ENCODE measurements around the gene GON4L. TPM values are rescaled to one million over a fixed set of nuclear protein-coding genes. Genes with fewer than 3 reads are reported as not detected.
A peak's percentile ranks its signal among the peaks of the same experiment; 100 is the strongest.
"Not testable (repeated sequence)": the region's sequence is repeated elsewhere in the genome, so short reads cannot be mapped to it uniquely, and the experiment has no call there.

The GON4L gene
- total RNA-seq, 1 donor: 39.4 TPM

DNA sequence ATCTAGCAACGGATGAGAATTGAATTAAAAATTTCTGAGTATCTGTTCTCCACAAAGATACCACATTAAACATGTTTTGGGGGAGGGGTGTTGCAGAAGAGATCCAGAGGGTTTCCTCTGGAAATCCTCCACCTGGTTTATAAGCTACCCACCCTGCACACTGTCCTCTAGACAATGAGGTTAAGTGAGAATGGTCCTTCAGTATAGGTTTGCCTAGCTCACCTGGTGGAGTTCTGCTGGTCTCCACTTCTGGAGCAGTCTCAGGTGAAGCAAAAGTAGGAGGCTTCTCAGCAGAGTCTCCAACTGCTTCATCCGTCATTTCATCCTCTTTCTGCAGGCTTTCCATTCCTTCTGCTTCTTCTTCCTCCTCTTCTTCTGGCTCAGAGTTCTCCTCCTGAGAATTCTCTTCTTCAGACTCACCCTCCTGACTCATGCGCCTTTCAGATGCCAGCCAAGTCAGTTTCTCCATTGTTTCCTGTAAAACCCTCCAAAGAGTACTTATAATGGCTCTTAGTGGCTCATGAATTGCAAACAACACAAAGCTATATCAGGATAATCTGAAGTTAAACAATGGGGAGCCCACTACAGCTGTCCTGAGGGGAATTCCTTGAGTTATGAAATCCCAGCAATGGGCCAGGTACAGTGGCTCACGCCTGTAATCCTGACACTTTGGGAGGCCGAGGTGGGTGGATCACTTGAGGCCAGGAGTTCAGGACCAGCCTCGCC is 93.8 kb downstream of the GON4L start:
- peak; percentile 21 for DNase-seq (ENCODE audit: insufficient read length, low spot score, missing footprints)
- H3K4me1 ChIP-seq (ENCODE audit: insufficient read depth, low read length): peaks cover 14% of the 10 kb centered on the region
- peak overlapping the region; percentile 73 for H3K4me2 ChIP-seq (ENCODE audit: insufficient read depth, low read length)
- not testable (repeated sequence) for H4K20me1 ChIP-seq (ENCODE audit: insufficient read depth, low read length); H3K79me2 ChIP-seq (ENCODE audit: insufficient read depth, low read length); H3K9me3 ChIP-seq (ENCODE audit: low read depth, low read length); H2AFZ ChIP-seq (ENCODE audit: low read length); H3K27me3 ChIP-seq (ENCODE audit: insufficient read depth, low read length)
- peaks cover 49% of the 10 kb centered on the region for H3K36me3 ChIP-seq (ENCODE audit: insufficient read depth, low read length)
- H3K4me3 ChIP-seq (ENCODE audit: insufficient read depth, low read length): peak overlapping the region; percentile 35
- H3K27ac ChIP-seq (ENCODE audit: low read depth, low read length): peak overlapping the region; percentile 57

GRCh38 chr1:155761736-155762405 is 95.1 kb downstream of the GON4L start:
- Histone ChIP-seq H3K36me3 (ENCODE audit: insufficient read depth, low read length) (peaks cover 52% of the 10 kb centered on the region), H3K79me2 (ENCODE audit: insufficient read depth, low read length) (no peaks in the 10 kb centered on the region), H3K4me2 (ENCODE audit: insufficient read depth, low read length) (no peak overlapping the region), H2AFZ (ENCODE audit: low read length) (no peak overlapping the region), H4K20me1 (ENCODE audit: insufficient read depth, low read length) (no peaks in the 10 kb centered on the region), H3K4me1 (ENCODE audit: insufficient read depth, low read length) (peaks cover 14% of the 10 kb centered on the region), H3K27ac (ENCODE audit: low read depth, low read length) (no peak overlapping the region), H3K4me3 (ENCODE audit: insufficient read depth, low read length) (no peak overlapping the region), H3K27me3 (ENCODE audit: insufficient read depth, low read length) (no peaks in the 10 kb centered on the region), H3K9me3 (ENCODE audit: low read depth, low read length) (no peaks in the 10 kb centered on the region)
- peak; percentile 4 for DNase-seq (ENCODE audit: insufficient read length, low spot score, missing footprints)
- TF ChIP-seq CTCF (IDR thresholded peaks at IDR 0.05; ENCODE audit: extremely low read depth, low read depth, low read length): no peak

DNA sequence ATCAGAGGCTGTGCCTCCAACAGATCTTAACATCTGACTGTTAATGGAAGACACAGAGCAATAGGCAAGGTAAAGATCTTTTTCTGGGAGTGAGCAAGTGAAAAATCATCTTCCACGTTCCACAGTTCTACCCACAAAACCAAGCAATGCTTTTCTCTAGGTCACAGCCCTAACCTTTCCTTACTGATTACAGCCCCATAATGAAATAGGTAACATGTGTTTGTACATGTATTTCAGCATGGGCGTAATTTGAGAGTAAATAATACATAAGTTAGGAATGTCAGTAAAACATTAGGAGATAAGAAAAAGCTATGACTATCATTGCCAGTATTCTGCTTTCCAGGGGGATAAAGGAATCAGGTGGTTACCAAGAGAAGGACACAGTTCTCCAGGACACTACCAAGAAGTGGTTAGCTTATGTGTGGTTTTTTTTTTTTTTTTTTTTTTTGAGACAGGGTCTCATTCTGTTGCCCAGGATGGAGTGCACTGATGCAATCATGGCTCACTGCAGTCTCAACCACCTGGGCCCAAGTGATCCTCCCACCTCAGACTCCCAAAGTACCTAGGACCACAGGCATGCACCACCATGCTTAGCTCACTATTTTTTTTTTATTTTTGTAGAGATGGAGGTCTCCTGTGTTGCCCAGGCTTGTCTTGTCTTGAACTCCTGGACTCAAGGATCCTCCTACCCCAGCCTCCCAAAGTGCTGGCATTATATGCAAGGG is 96.1 kb downstream of the GON4L start:
- no peak overlapping the region for H3K4me2 ChIP-seq (ENCODE audit: insufficient read depth, low read length)
- no peaks in the 10 kb centered on the region for H4K20me1 ChIP-seq (ENCODE audit: insufficient read depth, low read length)
- peaks cover 58% of the 10 kb centered on the region for H3K36me3 ChIP-seq (ENCODE audit: insufficient read depth, low read length)
- H3K27ac ChIP-seq (ENCODE audit: low read depth, low read length): no peak overlapping the region
- H3K4me3 ChIP-seq (ENCODE audit: insufficient read depth, low read length): no peak overlapping the region
- no peaks in the 10 kb centered on the region for H3K27me3 ChIP-seq (ENCODE audit: insufficient read depth, low read length)
- no peaks in the 10 kb centered on the region for H3K9me3 ChIP-seq (ENCODE audit: low read depth, low read length)
- no peak for TF ChIP-seq CTCF (IDR thresholded peaks at IDR 0.05; ENCODE audit: extremely low read depth, low read depth, low read length)
- no peak overlapping the region for H2AFZ ChIP-seq (ENCODE audit: low read length)
- no peaks in the 10 kb centered on the region for H3K79me2 ChIP-seq (ENCODE audit: insufficient read depth, low read length)
- DNase-seq (ENCODE audit: insufficient read length, low spot score, missing footprints): no peak
- peaks cover 14% of the 10 kb centered on the region for H3K4me1 ChIP-seq (ENCODE audit: insufficient read depth, low read length)

GRCh38 chr1:155759966-155760630 is 96.9 kb downstream of the GON4L start:
- Histone ChIP-seq H3K27me3 (ENCODE audit: insufficient read depth, low read length) (no peaks in the 10 kb centered on the region), H3K9me3 (ENCODE audit: low read depth, low read length) (no peaks in the 10 kb centered on the region), H3K4me1 (ENCODE audit: insufficient read depth, low read length) (peaks cover 14% of the 10 kb centered on the region), H3K79me2 (ENCODE audit: insufficient read depth, low read length) (no peaks in the 10 kb centered on the region), H2AFZ (ENCODE audit: low read length) (no peak overlapping the region), H3K36me3 (ENCODE audit: insufficient read depth, low read length) (peaks cover 58% of the 10 kb centered on the region), H3K4me2 (ENCODE audit: insufficient read depth, low read length) (no peak overlapping the region), H3K27ac (ENCODE audit: low read depth, low read length) (no peak overlapping the region), H4K20me1 (ENCODE audit: insufficient read depth, low read length) (no peaks in the 10 kb centered on the region), H3K4me3 (ENCODE audit: insufficient read depth, low read length) (no peak overlapping the region)
- DNase-seq (ENCODE audit: insufficient read length, low spot score, missing footprints): no peak
- TF ChIP-seq CTCF (IDR thresholded peaks at IDR 0.05; ENCODE audit: extremely low read depth, low read depth, low read length): no peak

- H3K27ac ChIP-seq (ENCODE audit: low read depth, low read length); H3K27me3 ChIP-seq (ENCODE audit: insufficient read depth, low read length); H3K79me2 ChIP-seq (ENCODE audit: insufficient read depth, low read length); H4K20me1 ChIP-seq (ENCODE audit: insufficient read depth, low read length); H2AFZ ChIP-seq (ENCODE audit: low read length); H3K4me3 ChIP-seq (ENCODE audit: insufficient read depth, low read length); H3K4me2 ChIP-seq (ENCODE audit: insufficient read depth, low read length); DNase-seq (ENCODE audit: insufficient read length, low spot score, missing footprints); H3K9me3 ChIP-seq (ENCODE audit: low read depth, low read length): not testable (repeated sequence)
- Histone ChIP-seq H3K36me3 (ENCODE audit: insufficient read depth, low read length) (peaks cover 61% of the 10 kb centered on the region), H3K4me1 (ENCODE audit: insufficient read depth, low read length) (peaks cover 13% of the 10 kb centered on the region)
Observed at GRCh38 chr1:155759017-155759416, 98.0 kb downstream of the GON4L start.

GRCh38 chr1:155748141-155748540 is 108.9 kb downstream of the GON4L start:
- H3K27me3 ChIP-seq (ENCODE audit: insufficient read depth, low read length); H4K20me1 ChIP-seq (ENCODE audit: insufficient read depth, low read length); DNase-seq (ENCODE audit: insufficient read length, low spot score, missing footprints); H2AFZ ChIP-seq (ENCODE audit: low read length); H3K9me3 ChIP-seq (ENCODE audit: low read depth, low read length); H3K4me3 ChIP-seq (ENCODE audit: insufficient read depth, low read length); H3K79me2 ChIP-seq (ENCODE audit: insufficient read depth, low read length): not testable (repeated sequence)
- Histone ChIP-seq H3K27ac (ENCODE audit: low read depth, low read length) (peak overlapping the region; percentile 72), H3K36me3 (ENCODE audit: insufficient read depth, low read length) (peaks cover 30% of the 10 kb centered on the region), H3K4me1 (ENCODE audit: insufficient read depth, low read length) (peaks cover 19% of the 10 kb centered on the region), H3K4me2 (ENCODE audit: insufficient read depth, low read length) (peak overlapping the region; percentile 48)

Measured in osteoblast (primary cell).